Effector memory CD8-positive, alpha-beta T cell (primary cell): ENCODE data around the gene DHRS4.

ENCODE experiments used
- ATAC-seq: fragments of 150-1000 bp; cut with Tn5 transposase; replicated peaks from 2 replicates; pipeline ENCODE4 v1.10.0; 2021; ENCODE audit warnings: mild to moderate bottlenecking, moderate library complexity
- DNase-seq, 3 experiments: peaks; one replicate each; pipeline ENCODE4 v3.0.0; 2021
- H3K27ac Mint-ChIP-seq, 2 donors: one replicate each; pipeline ENCODE4 v1.8.0; 2022; ENCODE audit warnings: mild to moderate bottlenecking in 2 of 2, mixed read lengths in 2 of 2, moderate library complexity in 2 of 2
- H3K27me3 Mint-ChIP-seq, 2 donors: one replicate each; pipeline ENCODE4 v1.8.0; 2022; ENCODE audit warnings: mixed read lengths in 2 of 2
- H3K36me3 Mint-ChIP-seq: one replicate; pipeline ENCODE4 v1.8.0; 2022; ENCODE audit warnings: mild to moderate bottlenecking, moderate library complexity, mixed read lengths; ENCODE audit not compliant: insufficient read depth
- H3K4me1 Mint-ChIP-seq, 2 donors: one replicate each; pipeline ENCODE4 v1.8.0; 2022; ENCODE audit warnings: low read depth in 2 of 2, mixed read lengths in 2 of 2
- H3K4me3 Mint-ChIP-seq, 2 donors: one replicate each; pipeline ENCODE4 v1.8.0; 2022; ENCODE audit warnings: mild to moderate bottlenecking in 2 of 2, mixed read lengths in 2 of 2, moderate library complexity in 2 of 2
- H3K9me3 Mint-ChIP-seq, 2 donors: one replicate each; pipeline ENCODE4 v1.8.0; 2022; ENCODE audit warnings: mixed read lengths in 2 of 2
- total RNA-seq, 9 experiments: gene quantifications; one replicate each; lab custom pipeline; 2026; lab: John Stamatoyannopoulos, UW

DHRS4 gene
- total RNA-seq = 2.0 to 10.6 (median 8.6) reads per million in 9 experiments

DNA sequence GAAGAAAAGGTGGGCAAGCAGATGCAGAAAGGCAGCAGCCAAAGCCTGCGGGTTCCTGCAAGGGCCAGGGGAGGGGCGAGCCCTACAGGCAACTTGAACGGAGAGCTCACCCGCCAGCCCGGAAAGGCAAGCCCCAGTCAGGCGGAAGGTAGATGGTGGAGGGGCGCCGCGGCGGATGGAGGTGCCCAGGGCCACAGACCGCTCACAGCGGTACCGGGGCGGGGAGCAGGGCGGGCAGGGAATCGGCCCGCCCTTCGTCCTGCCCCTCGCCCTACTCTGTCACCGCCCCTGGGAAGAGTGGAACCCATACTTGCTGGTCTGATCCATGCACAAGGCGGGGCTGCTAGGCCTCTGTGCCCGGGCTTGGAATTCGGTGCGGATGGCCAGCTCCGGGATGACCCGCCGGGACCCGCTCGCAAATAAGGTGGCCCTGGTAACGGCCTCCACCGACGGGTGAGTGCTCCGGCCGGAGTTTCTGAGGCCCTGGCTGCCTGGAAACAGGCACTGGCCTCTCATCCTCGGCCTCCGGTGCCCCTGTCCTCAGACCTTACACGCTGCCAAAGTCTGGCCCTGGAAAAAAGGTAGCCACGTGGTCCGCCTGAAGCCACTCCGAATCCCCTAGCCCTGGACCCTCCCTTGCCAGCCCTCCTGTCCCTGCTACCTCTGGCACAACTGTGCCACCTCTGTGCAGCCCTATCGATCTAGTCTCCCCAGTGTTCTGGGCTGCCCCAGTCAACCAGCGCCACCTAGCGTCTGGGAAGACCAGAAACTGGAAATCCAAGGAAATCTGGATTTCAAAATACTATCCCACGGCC, at the start of gene DHRS4:
DHRS4 (plus strand) TSS at position 307 of the 815 bp plus-strand sequence; CDS start at position 326, 19 bp downstream.
- Mint-ChIP-seq H3K27ac (peak within 1 kb of the TSS; percentile 92 to 93), H3K4me3 (peak within 1 kb of the TSS; percentile 98 to 99), H3K36me3 (peaks cover 12% of the 10 kb centered on the region), H3K9me3 (no peaks in the 10 kb centered on the region), H3K4me1 (peaks cover 17 to 25% of the 10 kb centered on the region in 2 donors), H3K27me3 (no peaks in the 10 kb centered on the region)
- DNase-seq (peak; percentile 75 to 84 (median 81)), ATAC-seq (peak; percentile 95)

- peaks cover 37 to 48% of the 10 kb centered on the region in 2 donors for H3K27me3 Mint-ChIP-seq
Measured at GRCh38 chr14:23910101-23910875, 43.3 kb upstream of the DHRS4 start.

DNA sequence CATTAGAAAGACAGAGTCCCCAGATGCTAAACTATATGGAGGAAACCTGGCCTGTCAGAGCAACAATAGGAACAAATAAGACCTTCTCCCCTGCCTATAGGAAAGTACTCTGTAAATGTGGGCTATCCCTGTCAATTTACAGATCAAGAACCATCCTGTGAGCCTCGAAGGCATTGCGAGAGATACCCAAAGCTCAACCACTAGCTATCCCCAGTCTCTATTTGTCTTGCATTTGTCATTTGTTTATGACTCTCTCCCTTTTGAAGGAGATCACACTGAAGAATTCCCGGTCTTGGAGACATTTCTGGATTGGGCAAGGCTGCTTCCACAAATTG, 42.7 kb upstream of the DHRS4 start:
- Mint-ChIP-seq H3K36me3 (peaks cover 3% of the 10 kb centered on the region), H3K27ac (no peak overlapping the region), H3K9me3 (no peaks in the 10 kb centered on the region), H3K4me1 (no peaks in the 10 kb centered on the region), H3K4me3 (no peak overlapping the region), H3K27me3 (peaks cover 37 to 47% of the 10 kb centered on the region in 2 donors)
- DNase-seq = no peak
- ATAC-seq = no peak

More at GRCh38 chr14:23910101-23910875, 43.3 kb upstream of the DHRS4 start:
- Mint-ChIP-seq H3K27ac (no peak overlapping the region), H3K4me3 (no peak overlapping the region), H3K9me3 (no peaks in the 10 kb centered on the region), H3K4me1 (no peaks in the 10 kb centered on the region), H3K36me3 (peaks cover 3% of the 10 kb centered on the region)
- DNase-seq (peak in 1 of 3 experiments; percentile 5), ATAC-seq (no peak)

DNA sequence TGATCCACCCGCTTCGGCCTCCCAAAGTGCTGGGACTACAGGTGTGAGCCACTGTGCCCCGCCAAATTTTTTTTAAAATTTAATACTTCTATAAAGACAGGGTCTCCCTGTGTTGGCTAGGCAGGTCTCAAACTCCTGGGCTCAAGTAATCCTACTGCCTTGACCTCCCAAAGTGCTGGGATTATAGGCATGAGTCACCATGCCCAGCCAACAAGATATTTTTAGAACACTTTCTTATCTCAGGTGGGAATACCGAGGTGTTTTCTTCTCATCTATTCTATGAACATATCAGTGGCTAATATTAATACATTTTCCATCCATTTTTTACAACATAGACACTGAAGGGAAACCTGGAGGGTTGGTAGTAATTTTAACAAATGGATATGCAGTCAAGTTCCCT, 38.0 kb upstream of the DHRS4 start:
- no peak for ATAC-seq
- Mint-ChIP-seq H3K27me3 (peaks cover 32 to 45% of the 10 kb centered on the region in 2 donors), H3K4me1 (no peaks in the 10 kb centered on the region), H3K9me3 (no peaks in the 10 kb centered on the region), H3K27ac (no peak overlapping the region), H3K4me3 (no peak overlapping the region), H3K36me3 (peaks cover 3% of the 10 kb centered on the region)
- DNase-seq = no peak

DNA sequence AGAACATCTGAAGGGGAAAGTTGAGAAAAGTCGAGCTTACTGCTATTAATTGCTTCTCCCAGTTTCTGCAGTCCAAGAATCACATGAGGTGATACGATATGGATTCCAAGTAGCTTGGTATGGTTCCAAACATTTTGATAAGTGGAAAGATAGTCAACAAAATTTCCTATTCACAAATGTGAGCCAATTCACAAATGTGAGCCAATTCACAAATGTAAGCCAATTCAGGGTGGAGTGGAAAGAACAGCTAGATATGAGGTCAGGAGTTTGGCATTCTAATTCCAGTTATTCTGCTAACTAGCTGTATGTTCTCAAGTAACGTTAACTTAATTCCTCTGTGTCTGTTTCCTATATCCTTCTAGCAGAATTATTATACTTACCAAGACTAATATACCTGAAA, 37.6 kb upstream of the DHRS4 start:
- Mint-ChIP-seq H3K9me3 (no peaks in the 10 kb centered on the region), H3K4me3 (no peak overlapping the region), H3K27me3 (peaks cover 32 to 44% of the 10 kb centered on the region in 2 donors), H3K27ac (no peak overlapping the region), H3K36me3 (peaks cover 3% of the 10 kb centered on the region), H3K4me1 (no peaks in the 10 kb centered on the region)
- no peak for DNase-seq
- no peak for ATAC-seq

- Mint-ChIP-seq H3K27ac (no peak overlapping the region), H3K4me3 (no peak overlapping the region), H3K27me3 (peaks cover 32 to 40% of the 10 kb centered on the region in 2 donors), H3K4me1 (no peaks in the 10 kb centered on the region), H3K9me3 (no peaks in the 10 kb centered on the region), H3K36me3 (peaks cover 3% of the 10 kb centered on the region)
- no peak for ATAC-seq
- DNase-seq = no peak
Measured at GRCh38 chr14:23916446-23916845, 37.1 kb upstream of the DHRS4 start.

- DNase-seq (no peak), ATAC-seq (no peak)
- no peaks in the 10 kb centered on the region for H3K4me1 Mint-ChIP-seq
- H3K27ac Mint-ChIP-seq = no peak overlapping the region
- no peaks in the 10 kb centered on the region for H3K36me3 Mint-ChIP-seq
- no peaks in the 10 kb centered on the region for H3K9me3 Mint-ChIP-seq
- peaks cover 12 to 27% of the 10 kb centered on the region in 2 donors for H3K27me3 Mint-ChIP-seq
- no peak overlapping the region for H3K4me3 Mint-ChIP-seq
Measured at GRCh38 chr14:23922545-23922944, 31.0 kb upstream of the DHRS4 start.

DNA sequence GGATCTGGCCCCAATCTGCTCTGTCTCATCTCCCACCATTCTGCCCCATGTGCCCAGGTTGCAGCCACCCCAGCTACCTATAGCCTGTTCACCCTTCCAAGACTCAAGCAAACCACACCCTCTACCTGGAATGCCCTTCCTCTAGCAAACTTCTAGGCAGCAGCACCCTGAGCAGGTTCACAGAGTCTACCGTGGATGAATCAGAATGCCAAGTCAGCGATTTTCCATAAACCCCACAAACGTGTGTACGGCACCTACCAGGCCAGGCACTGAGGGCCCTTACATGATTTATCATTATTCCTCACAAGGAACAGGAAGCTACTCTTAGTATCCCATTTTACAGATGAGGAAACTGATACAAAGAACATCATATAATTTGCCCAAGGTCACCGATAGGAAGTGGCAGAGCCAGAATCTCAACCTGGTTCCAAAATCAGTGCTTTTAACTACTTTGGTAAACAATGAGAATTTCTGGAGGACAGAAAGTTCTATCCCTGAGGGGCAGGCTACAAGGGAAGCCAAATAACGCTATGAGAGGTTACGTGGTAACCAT, 28.0 kb upstream of the DHRS4 start:
- Mint-ChIP-seq H3K36me3 (no peaks in the 10 kb centered on the region), H3K4me1 (peaks cover 0 to 3% of the 10 kb centered on the region in 2 donors), H3K27ac (no peak overlapping the region), H3K4me3 (no peak overlapping the region), H3K27me3 (peaks cover 6 to 18% of the 10 kb centered on the region in 2 donors), H3K9me3 (no peaks in the 10 kb centered on the region)
- no peak for ATAC-seq
- DNase-seq = no peak

DNA sequence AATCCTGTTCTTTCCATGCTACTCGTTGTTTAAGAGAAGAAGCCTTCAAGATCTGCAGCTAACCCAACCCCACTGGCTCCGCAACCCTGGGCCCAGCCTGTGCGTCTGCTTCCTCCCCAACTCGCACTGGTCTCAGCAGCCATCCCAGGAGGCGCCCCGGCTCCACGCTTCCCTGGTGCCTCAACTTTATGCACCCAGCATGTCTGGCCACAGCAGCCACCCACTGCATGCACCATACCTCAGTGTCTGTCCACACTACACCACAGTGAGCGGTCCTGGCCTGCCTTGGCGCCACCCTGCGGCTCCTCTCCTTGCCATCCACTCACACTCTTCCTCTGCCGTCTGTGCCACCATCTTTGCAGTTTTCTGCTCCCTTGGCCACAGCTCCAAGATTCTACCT, 27.0 kb upstream of the DHRS4 start:
- no peak for ATAC-seq
- DNase-seq = no peak
- no peaks in the 10 kb centered on the region for H3K9me3 Mint-ChIP-seq
- no peak overlapping the region for H3K27ac Mint-ChIP-seq
- H3K36me3 Mint-ChIP-seq = no peaks in the 10 kb centered on the region
- no peak overlapping the region for H3K4me3 Mint-ChIP-seq
- peaks cover 6 to 18% of the 10 kb centered on the region in 2 donors for H3K27me3 Mint-ChIP-seq
- H3K4me1 Mint-ChIP-seq = peaks cover 0 to 3% of the 10 kb centered on the region in 2 donors

DNA sequence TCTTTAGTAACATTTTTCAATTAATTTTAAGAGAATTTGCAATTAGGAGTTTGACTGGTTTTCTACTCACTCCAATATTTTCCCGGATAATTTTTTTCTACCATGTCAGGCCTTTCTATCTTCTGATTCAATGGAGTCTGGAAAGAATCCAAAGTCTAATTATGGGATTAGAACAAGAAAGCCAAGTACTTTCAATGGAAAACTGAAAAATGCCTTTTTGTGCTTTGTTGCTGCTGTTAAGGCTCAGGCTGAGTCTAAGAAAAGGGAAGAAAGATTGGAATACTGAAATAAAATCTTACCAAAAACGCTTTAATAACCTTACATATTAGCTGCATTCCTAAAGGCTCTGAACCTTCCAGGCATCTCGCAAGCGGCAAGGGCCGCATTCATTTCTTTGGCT, 24.4 kb upstream of the DHRS4 start:
- no peak for ATAC-seq
- H3K4me1 Mint-ChIP-seq = peaks cover 0 to 3% of the 10 kb centered on the region in 2 donors
- H3K27me3 Mint-ChIP-seq = peaks cover 0 to 9% of the 10 kb centered on the region in 2 donors
- no peaks in the 10 kb centered on the region for H3K36me3 Mint-ChIP-seq
- no peak for DNase-seq
- no peak overlapping the region for H3K4me3 Mint-ChIP-seq
- H3K9me3 Mint-ChIP-seq = no peaks in the 10 kb centered on the region
- H3K27ac Mint-ChIP-seq = no peak overlapping the region

GRCh38 chr14:23929822-23930294, 23.7 kb upstream of the DHRS4 start:
- Mint-ChIP-seq H3K27ac (no peak overlapping the region), H3K27me3 (peaks cover 0 to 9% of the 10 kb centered on the region in 2 donors), H3K4me1 (peaks cover 0 to 3% of the 10 kb centered on the region in 2 donors), H3K4me3 (no peak overlapping the region), H3K36me3 (no peaks in the 10 kb centered on the region), H3K9me3 (no peaks in the 10 kb centered on the region)
- ATAC-seq = peak; percentile 94
- peak; percentile 82 to 85 (median 85) for DNase-seq

DNA sequence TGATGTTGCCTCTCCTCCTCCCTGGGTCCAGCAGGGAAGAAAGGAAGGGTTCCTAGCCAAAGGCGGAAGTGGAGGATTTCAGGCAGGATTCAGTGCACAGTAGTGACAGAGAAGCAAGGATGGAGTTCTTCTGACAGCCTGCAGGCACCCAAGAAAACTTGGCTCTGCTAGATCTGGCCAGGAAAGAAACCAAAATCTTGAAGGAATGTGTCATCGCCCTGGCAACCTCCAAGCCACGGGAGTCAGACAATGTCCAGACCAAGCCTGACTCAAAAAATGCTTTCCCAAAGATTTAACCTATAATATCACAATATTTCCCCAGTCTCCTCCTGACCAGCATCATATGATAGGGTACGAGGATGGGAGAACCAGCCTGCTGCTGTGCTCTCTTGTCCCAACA, 22.8 kb upstream of the DHRS4 start:
- DNase-seq (no peak), ATAC-seq (no peak)
- no peaks in the 10 kb centered on the region for H3K36me3 Mint-ChIP-seq
- peaks cover 0 to 9% of the 10 kb centered on the region in 2 donors for H3K27me3 Mint-ChIP-seq
- H3K4me1 Mint-ChIP-seq = peaks cover 0 to 3% of the 10 kb centered on the region in 2 donors
- no peak overlapping the region for H3K27ac Mint-ChIP-seq
- H3K4me3 Mint-ChIP-seq = no peak overlapping the region
- no peaks in the 10 kb centered on the region for H3K9me3 Mint-ChIP-seq

- H3K4me1 Mint-ChIP-seq = peaks cover 0 to 3% of the 10 kb centered on the region in 2 donors
- ATAC-seq (no peak), DNase-seq (no peak)
- H3K4me3 Mint-ChIP-seq = no peak overlapping the region
- peaks cover 0 to 4% of the 10 kb centered on the region in 2 donors for H3K27me3 Mint-ChIP-seq
- H3K9me3 Mint-ChIP-seq = no peaks in the 10 kb centered on the region
- H3K36me3 Mint-ChIP-seq = no peaks in the 10 kb centered on the region
- no peak overlapping the region for H3K27ac Mint-ChIP-seq
Measured at GRCh38 chr14:23931721-23932289, 21.8 kb upstream of the DHRS4 start.
